H1 (cell line): Measurements from ENCODE around the gene DAAM1.

Experiments
- POLR2A ChIP-seq, 2 experiments: IDR thresholded peaks; 1 replicate in 1 of 2; 2 replicates in 1 of 2; pipeline ENCODE4 v1.6.1; 2011; ENCODE audit warnings: low read depth in 2 of 2, low read length in 2 of 2, mild to moderate bottlenecking in 2 of 2; ENCODE audit errors: control extremely low read depth in 1 of 2
- TBP ChIP-seq: IDR thresholded peaks from 2 replicates; pipeline ENCODE4 v1.6.1; 2011; ENCODE audit warnings: low read depth, low read length, improper control_type of control experiment

DNA sequence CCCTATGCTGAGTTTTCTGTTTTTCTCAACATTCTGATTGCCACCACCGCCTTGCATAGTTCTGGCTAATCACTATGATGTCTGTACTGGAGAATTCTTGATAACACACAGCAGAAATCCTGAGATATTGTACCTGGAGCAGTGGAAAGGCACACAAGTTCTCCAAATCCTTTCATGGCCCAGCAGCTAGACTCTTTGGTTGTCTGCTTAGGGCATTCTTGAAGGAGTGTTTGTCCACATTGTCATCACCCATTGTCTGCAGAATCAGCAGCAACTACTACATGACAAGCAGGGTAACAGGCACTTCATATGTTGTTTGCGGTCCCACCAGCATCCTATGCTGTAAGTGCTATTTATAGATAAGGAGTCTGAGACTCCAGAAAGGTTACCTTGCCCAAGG lies 128.9 kb downstream of the DAAM1 start:
- TF ChIP-seq TBP (no peak), POLR2A (IDR thresholded peaks at IDR 0.05; ENCODE audit: control extremely low read depth in 1 of 2, low read depth in 2 of 2, low read length in 2 of 2) (no peak)
